Astrocyte (in vitro differentiated cells and primary cell): ENCODE results near the gene SNX8. TPM values are rescaled to one million over a fixed set of nuclear protein-coding genes. Genes with fewer than 3 reads are reported as not detected.

Experiments
- DNase-seq: peaks from one replicate; pipeline ENCODE4 v3.0.0-alpha.2; 2010; ENCODE audit warnings: low read depth
- FAIRE-seq: peaks from 2 replicates; lab custom pipeline; 2011; peaks lifted over from hg19 to GRCh38; lab: Jason Lieb, UNC
- H2AFZ ChIP-seq: 2 replicates; pipeline ENCODE4 v1.6.0; 2012; ENCODE audit warnings: low read depth, low read length, inconsistent platforms
- H3K27ac ChIP-seq: 2 replicates; pipeline ENCODE4 v1.5.1; 2011; ENCODE audit warnings: low read depth, low read length, inconsistent platforms
- H3K27me3 ChIP-seq: 2 replicates; pipeline ENCODE4 v1.6.0; 2011; ENCODE audit warnings: low read length, inconsistent platforms; ENCODE audit not compliant: insufficient read depth
- H3K36me3 ChIP-seq: 2 replicates; pipeline ENCODE4 v1.5.1; 2011; ENCODE audit warnings: low read length, inconsistent platforms; ENCODE audit not compliant: insufficient read depth
- H3K4me1 ChIP-seq: 2 replicates; pipeline ENCODE4 v1.5.1; 2011; ENCODE audit warnings: low read length, inconsistent platforms; ENCODE audit not compliant: insufficient read depth
- H3K4me2 ChIP-seq: 2 replicates; pipeline ENCODE4 v1.6.0; 2012; ENCODE audit warnings: low read length, inconsistent platforms
- H3K4me3 ChIP-seq: 2 replicates; pipeline ENCODE4 v1.5.1; 2011; ENCODE audit warnings: low read depth, mild to moderate bottlenecking, low read length, inconsistent platforms; ENCODE audit not compliant: insufficient read depth
- H3K79me2 ChIP-seq: 2 replicates; pipeline ENCODE4 v1.6.0; 2012; ENCODE audit warnings: mild to moderate bottlenecking, low read length, inconsistent platforms; ENCODE audit not compliant: insufficient read depth
- H3K9ac ChIP-seq: 2 replicates; pipeline ENCODE4 v1.6.0; 2012; ENCODE audit warnings: mild to moderate bottlenecking, low read length, inconsistent platforms
- H3K9me3 ChIP-seq: 2 replicates; pipeline ENCODE4 v1.5.1; 2012; ENCODE audit warnings: low read depth, mild to moderate bottlenecking, low read length, inconsistent platforms; ENCODE audit not compliant: insufficient read depth
- H4K20me1 ChIP-seq: 2 replicates; pipeline ENCODE4 v1.6.0; 2012; ENCODE audit warnings: low read length, inconsistent platforms; ENCODE audit not compliant: insufficient read depth
- H3K27ac Mint-ChIP-seq: one replicate; pipeline ENCODE4 v1.8.0; 2021; ENCODE audit warnings: mild to moderate bottlenecking, mixed read lengths; ENCODE audit not compliant: unreplicated experiment
- H3K27me3 Mint-ChIP-seq: one replicate; pipeline ENCODE4 v1.8.0; 2021; ENCODE audit warnings: low read depth, mixed read lengths; ENCODE audit not compliant: unreplicated experiment
- H3K36me3 Mint-ChIP-seq: one replicate; pipeline ENCODE4 v1.8.0; 2021; ENCODE audit warnings: low read depth, mixed read lengths; ENCODE audit not compliant: unreplicated experiment
- H3K4me1 Mint-ChIP-seq: one replicate; pipeline ENCODE4 v1.8.0; 2021; ENCODE audit warnings: low read depth, mixed read lengths; ENCODE audit not compliant: unreplicated experiment
- H3K4me3 Mint-ChIP-seq: one replicate; pipeline ENCODE4 v1.8.0; 2021; ENCODE audit warnings: mild to moderate bottlenecking, moderate library complexity, mixed read lengths; ENCODE audit not compliant: unreplicated experiment
- H3K9me3 Mint-ChIP-seq: one replicate; pipeline ENCODE4 v1.8.0; 2021; ENCODE audit warnings: mild to moderate bottlenecking, mixed read lengths; ENCODE audit not compliant: unreplicated experiment
- CTCF ChIP-seq: IDR thresholded peaks from 2 replicates; pipeline ENCODE4 v1.5.1; 2011; ENCODE audit warnings: low read depth, mild to moderate bottlenecking, inconsistent platforms, low read length, moderate library complexity; ENCODE audit not compliant: insufficient read depth
- EZH2 ChIP-seq: IDR thresholded peaks from 2 replicates; pipeline ENCODE4 v1.6.1; 2012; ENCODE audit warnings: mild to moderate bottlenecking, low read length, inconsistent platforms; ENCODE audit not compliant: insufficient read depth
- total RNA-seq: library from RNA; stranded (reverse); gene quantifications from 2 replicates; pipeline ENCODE4 v1.2.1, GENCODE V29; 2021

Gene SNX8
- total RNA-seq, 1 donor from 2014 or later, result 28.9 TPM

GRCh38 chr7:2283074-2283473 is 31.2 kb downstream of the SNX8 start:
- no peaks in the 10 kb centered on the region for H3K9me3 Mint-ChIP-seq
- no peak for TF ChIP-seq CTCF
- no peak for TF ChIP-seq EZH2
- H3K36me3 Mint-ChIP-seq, result no peaks in the 10 kb centered on the region
- DNase-seq (no peak), FAIRE-seq (no peak)
- Histone ChIP-seq H3K9me3 (no peaks in the 10 kb centered on the region), H3K79me2 (peaks cover 27% of the 10 kb centered on the region), H3K4me2 (no peak overlapping the region), H3K4me3 (no peak overlapping the region), H3K27me3 (no peaks in the 10 kb centered on the region), H3K36me3 (no peaks in the 10 kb centered on the region), H4K20me1 (peaks cover 56% of the 10 kb centered on the region), H3K27ac (no peak overlapping the region), H2AFZ (no peak overlapping the region), H3K4me1 (peaks cover 7% of the 10 kb centered on the region), H3K9ac (no peak overlapping the region)
- no peak overlapping the region for H3K27ac Mint-ChIP-seq
- H3K4me3 Mint-ChIP-seq, result no peak overlapping the region
- H3K4me1 Mint-ChIP-seq, result peaks cover 10% of the 10 kb centered on the region
- H3K27me3 Mint-ChIP-seq, result no peaks in the 10 kb centered on the region

GRCh38 chr7:2282185-2282751 is 32.0 kb downstream of the SNX8 start:
- H3K4me1 Mint-ChIP-seq, result peaks cover 10% of the 10 kb centered on the region
- H3K27ac ChIP-seq, result no peak overlapping the region
- peaks cover 27% of the 10 kb centered on the region for H3K79me2 ChIP-seq
- no peak for FAIRE-seq
- H3K4me3 Mint-ChIP-seq, result no peak overlapping the region
- TF ChIP-seq EZH2 (no peak), CTCF (no peak)
- no peak overlapping the region for H3K4me3 ChIP-seq
- no peak overlapping the region for H2AFZ ChIP-seq
- H3K4me2 ChIP-seq, result no peak overlapping the region
- peaks cover 2% of the 10 kb centered on the region for H3K36me3 Mint-ChIP-seq
- H3K27me3 ChIP-seq, result no peaks in the 10 kb centered on the region
- H3K4me1 ChIP-seq, result peaks cover 7% of the 10 kb centered on the region
- H3K9me3 Mint-ChIP-seq, result no peaks in the 10 kb centered on the region
- no peak overlapping the region for H3K9ac ChIP-seq
- H3K36me3 ChIP-seq, result no peaks in the 10 kb centered on the region
- H3K27me3 Mint-ChIP-seq, result no peaks in the 10 kb centered on the region
- DNase-seq, result no peak
- H3K9me3 ChIP-seq, result no peaks in the 10 kb centered on the region
- peaks cover 60% of the 10 kb centered on the region for H4K20me1 ChIP-seq
- H3K27ac Mint-ChIP-seq, result no peak overlapping the region

GRCh38 chr7:2281541-2281940 is 32.7 kb downstream of the SNX8 start:
- H3K4me1 ChIP-seq, result peaks cover 7% of the 10 kb centered on the region
- Mint-ChIP-seq H3K9me3 (no peaks in the 10 kb centered on the region), H3K4me3 (no peak overlapping the region), H3K36me3 (peaks cover 3% of the 10 kb centered on the region), H3K27me3 (no peaks in the 10 kb centered on the region), H3K4me1 (peaks cover 10% of the 10 kb centered on the region), H3K27ac (no peak overlapping the region)
- no peak overlapping the region for H3K9ac ChIP-seq
- no peak overlapping the region for H3K27ac ChIP-seq
- no peaks in the 10 kb centered on the region for H3K27me3 ChIP-seq
- H3K36me3 ChIP-seq, result no peaks in the 10 kb centered on the region
- H3K4me2 ChIP-seq, result peak overlapping the region; percentile 1
- H2AFZ ChIP-seq, result no peak overlapping the region
- TF ChIP-seq EZH2 (no peak), CTCF (no peak)
- no peak overlapping the region for H3K4me3 ChIP-seq
- peak; percentile 45 for DNase-seq
- no peaks in the 10 kb centered on the region for H3K9me3 ChIP-seq
- peaks cover 60% of the 10 kb centered on the region for H4K20me1 ChIP-seq
- peaks cover 27% of the 10 kb centered on the region for H3K79me2 ChIP-seq
- no peak for FAIRE-seq
